ENCODE measurements around the gene NAPA.

The NAPA gene

GRCh38 chr19:47511128-47511517 is 3.7 kb downstream of the NAPA start:
- DNase-seq (ENCODE audit: low read depth): peak; percentile 67
- TF ChIP-seq, protein P1, sequence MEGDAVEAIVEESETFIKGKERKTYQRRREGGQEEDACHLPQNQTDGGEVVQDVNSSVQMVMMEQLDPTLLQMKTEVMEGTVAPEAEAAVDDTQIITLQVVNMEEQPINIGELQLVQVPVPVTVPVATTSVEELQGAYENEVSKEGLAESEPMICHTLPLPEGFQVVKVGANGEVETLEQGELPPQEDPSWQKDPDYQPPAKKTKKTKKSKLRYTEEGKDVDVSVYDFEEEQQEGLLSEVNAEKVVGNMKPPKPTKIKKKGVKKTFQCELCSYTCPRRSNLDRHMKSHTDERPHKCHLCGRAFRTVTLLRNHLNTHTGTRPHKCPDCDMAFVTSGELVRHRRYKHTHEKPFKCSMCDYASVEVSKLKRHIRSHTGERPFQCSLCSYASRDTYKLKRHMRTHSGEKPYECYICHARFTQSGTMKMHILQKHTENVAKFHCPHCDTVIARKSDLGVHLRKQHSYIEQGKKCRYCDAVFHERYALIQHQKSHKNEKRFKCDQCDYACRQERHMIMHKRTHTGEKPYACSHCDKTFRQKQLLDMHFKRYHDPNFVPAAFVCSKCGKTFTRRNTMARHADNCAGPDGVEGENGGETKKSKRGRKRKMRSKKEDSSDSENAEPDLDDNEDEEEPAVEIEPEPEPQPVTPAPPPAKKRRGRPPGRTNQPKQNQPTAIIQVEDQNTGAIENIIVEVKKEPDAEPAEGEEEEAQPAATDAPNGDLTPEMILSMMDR (conservative IDR thresholded peaks at IDR 0.05; ENCODE audit: control insufficient read depth, insufficient read depth, low read depth, low read length): no peak
- no peak overlapping the region for H3K4me3 ChIP-seq (ENCODE audit: control insufficient read depth, low read depth, low read length)

- no peak for DNase-seq (ENCODE audit: low read depth)
- no peak overlapping the region for H3K4me3 ChIP-seq (ENCODE audit: control insufficient read depth, low read depth, low read length)
- TF ChIP-seq, protein P1 (conservative IDR thresholded peaks at IDR 0.05; ENCODE audit: control insufficient read depth, insufficient read depth, low read depth, low read length): no peak
These were observed 4.2 kb downstream of the NAPA start for GRCh38 chr19:47510516-47511127.

DNA sequence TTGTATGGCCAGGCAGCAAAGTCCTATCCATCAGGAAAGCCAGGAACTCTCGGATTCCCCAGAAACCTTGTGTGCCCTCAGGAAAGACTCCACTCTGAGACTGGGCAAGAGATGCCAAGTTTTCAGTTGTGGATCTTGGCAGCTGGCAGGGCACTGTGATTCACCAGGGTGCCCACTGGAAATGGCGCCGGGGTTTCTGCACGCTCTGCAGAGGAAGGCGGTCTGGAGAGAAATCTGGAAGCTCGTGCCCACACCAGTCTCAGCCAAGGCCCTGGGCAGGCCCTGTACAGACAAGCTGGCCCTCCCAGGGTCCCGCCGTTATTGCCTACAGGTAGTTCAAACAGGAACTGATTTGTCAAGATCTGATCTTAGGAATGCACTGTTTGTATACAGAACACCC is 4.9 kb downstream of the NAPA start:
- no peak overlapping the region for H3K4me3 ChIP-seq (ENCODE audit: control insufficient read depth, low read depth, low read length)
- TF ChIP-seq, protein P1 (conservative IDR thresholded peaks at IDR 0.05; ENCODE audit: control insufficient read depth, insufficient read depth, low read depth, low read length): no peak
- DNase-seq (ENCODE audit: low read depth): no peak

GRCh38 chr19:47509170-47509847 is 5.6 kb downstream of the NAPA start:
- TF ChIP-seq, protein P1 (conservative IDR thresholded peaks at IDR 0.05; ENCODE audit: control insufficient read depth, insufficient read depth, low read depth, low read length): no peak
- DNase-seq (ENCODE audit: low read depth): no peak
- no peak overlapping the region for H3K4me3 ChIP-seq (ENCODE audit: control insufficient read depth, low read depth, low read length)

GRCh38 chr19:47508721-47509120 is 6.1 kb downstream of the NAPA start:
- no peak overlapping the region for H3K4me3 ChIP-seq (ENCODE audit: control insufficient read depth, low read depth, low read length)
- TF ChIP-seq, protein P1 (conservative IDR thresholded peaks at IDR 0.05; ENCODE audit: control insufficient read depth, insufficient read depth, low read depth, low read length): no peak
- no peak for DNase-seq (ENCODE audit: low read depth)

DNA sequence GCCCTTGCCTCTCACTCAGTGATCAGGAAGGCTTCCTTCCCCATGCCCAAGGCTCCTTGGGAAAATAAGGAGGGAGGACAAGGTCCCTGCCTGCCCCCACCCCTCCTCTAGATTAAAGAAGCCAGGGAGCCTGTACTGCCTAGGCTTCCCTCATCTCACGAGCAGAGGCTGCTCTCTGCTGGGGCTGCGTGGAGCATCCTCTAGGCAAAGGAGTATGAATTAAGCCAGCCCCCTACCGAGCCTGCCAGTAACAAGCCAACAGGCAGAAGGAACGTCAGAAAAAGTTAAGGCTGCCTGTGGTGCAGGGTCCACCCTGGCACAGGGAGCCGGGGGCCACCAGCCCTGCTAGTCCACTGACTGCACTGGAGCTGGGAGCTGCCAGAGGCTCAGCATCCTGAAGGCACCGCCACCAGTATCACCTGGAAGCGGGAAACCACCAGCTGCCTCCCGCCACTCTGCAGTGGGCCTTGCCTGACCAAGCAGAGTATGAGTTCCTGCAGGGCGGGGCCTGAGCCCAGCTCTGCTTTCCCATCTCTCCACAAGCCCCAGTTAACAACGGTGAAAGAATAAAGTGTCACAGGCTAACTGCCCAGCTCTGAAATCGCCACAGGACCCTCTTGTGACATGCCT is 6.8 kb downstream of the NAPA start:
- no peak overlapping the region for H3K4me3 ChIP-seq (ENCODE audit: control insufficient read depth, low read depth, low read length)
- DNase-seq (ENCODE audit: low read depth): no peak
- TF ChIP-seq, protein P1 (conservative IDR thresholded peaks at IDR 0.05; ENCODE audit: control insufficient read depth, insufficient read depth, low read depth, low read length): no peak

All from fibroblast of mammary gland (primary cell).